HS-5 (cell line): ENCODE results near the gene HS6ST3.

ENCODE experiments used
- DNase-seq: peaks from one replicate; pipeline ENCODE4 v3.0.0-alpha.2; 2012; ENCODE audit warnings: low read depth

The HS6ST3 gene

GRCh38 chr13:96308568-96308967 is 218.7 kb downstream of the HS6ST3 start:
- DNase-seq = no peak

- DNase-seq = no peak
These were observed 225.1 kb downstream of the HS6ST3 start for GRCh38 chr13:96314974-96315373.

GRCh38 chr13:96338030-96338429 is 248.1 kb downstream of the HS6ST3 start:
- no peak for DNase-seq

- no peak for DNase-seq
These were observed 252.4 kb downstream of the HS6ST3 start for GRCh38 chr13:96342286-96342685.

- DNase-seq = no peak
These were observed 253.1 kb downstream of the HS6ST3 start for GRCh38 chr13:96342852-96343465.

GRCh38 chr13:96346921-96347320 is 257.0 kb downstream of the HS6ST3 start:
- no peak for DNase-seq

- no peak for DNase-seq
These were observed 283.7 kb downstream of the HS6ST3 start for GRCh38 chr13:96373597-96373996.

GRCh38 chr13:96377835-96378234 is 287.9 kb downstream of the HS6ST3 start:
- DNase-seq = no peak

- no peak for DNase-seq
These were observed 290.1 kb downstream of the HS6ST3 start for GRCh38 chr13:96379967-96380366.

- no peak for DNase-seq
These were observed 291.8 kb downstream of the HS6ST3 start for GRCh38 chr13:96381681-96382080.

GRCh38 chr13:96388598-96388997 is 298.7 kb downstream of the HS6ST3 start:
- DNase-seq = no peak

GRCh38 chr13:96391606-96392005 is 301.7 kb downstream of the HS6ST3 start:
- DNase-seq = no peak

- no peak for DNase-seq
These were observed 307.9 kb downstream of the HS6ST3 start for GRCh38 chr13:96397807-96398206.

GRCh38 chr13:96398486-96398885 is 308.6 kb downstream of the HS6ST3 start:
- DNase-seq = no peak

- no peak for DNase-seq
These were observed 313.3 kb downstream of the HS6ST3 start for GRCh38 chr13:96403241-96403640.

- no peak for DNase-seq
These were observed 313.7 kb downstream of the HS6ST3 start for GRCh38 chr13:96403651-96404050.

- DNase-seq = no peak
These were observed 326.0 kb downstream of the HS6ST3 start for GRCh38 chr13:96415831-96416385.

- no peak for DNase-seq
These were observed 328.2 kb downstream of the HS6ST3 start for GRCh38 chr13:96417939-96418685.

GRCh38 chr13:96421314-96421713 is 331.4 kb downstream of the HS6ST3 start:
- DNase-seq = no peak

- no peak for DNase-seq
These were observed 332.1 kb downstream of the HS6ST3 start for GRCh38 chr13:96422002-96422401.

GRCh38 chr13:96426167-96426566 is 336.3 kb downstream of the HS6ST3 start:
- no peak for DNase-seq

GRCh38 chr13:96428911-96429310 is 339.0 kb downstream of the HS6ST3 start:
- DNase-seq = no peak

- no peak for DNase-seq
These were observed 341.2 kb downstream of the HS6ST3 start for GRCh38 chr13:96431044-96431581.
